Adrenal gland (tissue), 5 donors: ENCODE measurements around the gene SLC30A4.

Experiments used
- POLR2A ChIP-seq, 2 donors: fragments of 450-650 bp; IDR thresholded peaks; one replicate each; pipeline ENCODE4 v1.6.1; 2017; ENCODE audit warnings: antibody characterized with exemption in 2 of 2, mild to moderate bottlenecking in 2 of 2, moderate library complexity in 1 of 2
- TF ChIP-seq, protein P1 (sequence below), 6 experiments: fragments of 450-650 bp in 4 of 6; fragments of 200-600 bp in 2 of 6; sonication (generic) in 1 of 6; IDR thresholded peaks; 1 replicate in 5 of 6; 2 replicates in 1 of 6; pipeline versions ENCODE4 v1.5.1 to v1.8.0; 2016 to 2021; ENCODE audit warnings: antibody characterized with exemption in 6 of 6, mild to moderate bottlenecking in 2 of 6, moderate library complexity in 1 of 6
- donor health status: DM: no; HTN: no; CAD: no.

DNA sequence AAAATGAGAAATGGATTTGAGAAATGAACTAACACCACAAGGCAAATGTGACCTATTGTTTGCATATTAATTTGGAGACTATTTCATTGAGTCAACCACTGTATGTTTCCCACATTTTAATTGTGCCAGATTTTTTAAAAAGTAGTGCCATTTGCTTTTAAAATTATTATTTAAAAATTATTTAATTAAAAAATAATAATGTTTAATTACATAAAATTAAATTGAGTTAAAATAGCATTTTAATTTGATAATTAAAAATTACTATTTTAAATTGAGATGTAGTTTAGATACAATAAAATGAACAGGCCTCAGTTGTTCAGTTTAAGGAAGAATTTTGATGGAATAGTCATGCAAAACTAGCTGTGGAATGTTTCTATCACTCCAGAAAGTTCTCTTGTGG is 81.5 kb downstream of the SLC30A4 start:
- TF ChIP-seq, protein P1, sequence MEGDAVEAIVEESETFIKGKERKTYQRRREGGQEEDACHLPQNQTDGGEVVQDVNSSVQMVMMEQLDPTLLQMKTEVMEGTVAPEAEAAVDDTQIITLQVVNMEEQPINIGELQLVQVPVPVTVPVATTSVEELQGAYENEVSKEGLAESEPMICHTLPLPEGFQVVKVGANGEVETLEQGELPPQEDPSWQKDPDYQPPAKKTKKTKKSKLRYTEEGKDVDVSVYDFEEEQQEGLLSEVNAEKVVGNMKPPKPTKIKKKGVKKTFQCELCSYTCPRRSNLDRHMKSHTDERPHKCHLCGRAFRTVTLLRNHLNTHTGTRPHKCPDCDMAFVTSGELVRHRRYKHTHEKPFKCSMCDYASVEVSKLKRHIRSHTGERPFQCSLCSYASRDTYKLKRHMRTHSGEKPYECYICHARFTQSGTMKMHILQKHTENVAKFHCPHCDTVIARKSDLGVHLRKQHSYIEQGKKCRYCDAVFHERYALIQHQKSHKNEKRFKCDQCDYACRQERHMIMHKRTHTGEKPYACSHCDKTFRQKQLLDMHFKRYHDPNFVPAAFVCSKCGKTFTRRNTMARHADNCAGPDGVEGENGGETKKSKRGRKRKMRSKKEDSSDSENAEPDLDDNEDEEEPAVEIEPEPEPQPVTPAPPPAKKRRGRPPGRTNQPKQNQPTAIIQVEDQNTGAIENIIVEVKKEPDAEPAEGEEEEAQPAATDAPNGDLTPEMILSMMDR (IDR thresholded peaks at IDR 0.05), result no peak
- TF ChIP-seq POLR2A (IDR thresholded peaks at IDR 0.05), result no peak
